Peyer's patch (tissue), 4 donors: Measurements from ENCODE around the gene IGSF9B.

ENCODE experiments used
- POLR2A ChIP-seq, 2 donors: fragments of 450-650 bp; IDR thresholded peaks; one replicate each; pipeline ENCODE4 v1.5.1; 2017; ENCODE audit warnings: antibody characterized with exemption in 2 of 2, mild to moderate bottlenecking in 2 of 2, moderate library complexity in 2 of 2
- TF ChIP-seq, protein P1 (sequence below), 6 experiments: fragments of 450-650 bp in 4 of 6; fragments of 200-600 bp in 2 of 6; sonication (generic) in 1 of 6; IDR thresholded peaks; one replicate each; pipeline ENCODE4 v1.5.1; 2017 to 2019; ENCODE audit warnings: antibody characterized with exemption in 6 of 6, mild to moderate bottlenecking in 3 of 6, moderate library complexity in 1 of 6

GRCh38 chr11:133865466-133865865 is 91.3 kb downstream of the IGSF9B start:
- TF ChIP-seq, protein P1, sequence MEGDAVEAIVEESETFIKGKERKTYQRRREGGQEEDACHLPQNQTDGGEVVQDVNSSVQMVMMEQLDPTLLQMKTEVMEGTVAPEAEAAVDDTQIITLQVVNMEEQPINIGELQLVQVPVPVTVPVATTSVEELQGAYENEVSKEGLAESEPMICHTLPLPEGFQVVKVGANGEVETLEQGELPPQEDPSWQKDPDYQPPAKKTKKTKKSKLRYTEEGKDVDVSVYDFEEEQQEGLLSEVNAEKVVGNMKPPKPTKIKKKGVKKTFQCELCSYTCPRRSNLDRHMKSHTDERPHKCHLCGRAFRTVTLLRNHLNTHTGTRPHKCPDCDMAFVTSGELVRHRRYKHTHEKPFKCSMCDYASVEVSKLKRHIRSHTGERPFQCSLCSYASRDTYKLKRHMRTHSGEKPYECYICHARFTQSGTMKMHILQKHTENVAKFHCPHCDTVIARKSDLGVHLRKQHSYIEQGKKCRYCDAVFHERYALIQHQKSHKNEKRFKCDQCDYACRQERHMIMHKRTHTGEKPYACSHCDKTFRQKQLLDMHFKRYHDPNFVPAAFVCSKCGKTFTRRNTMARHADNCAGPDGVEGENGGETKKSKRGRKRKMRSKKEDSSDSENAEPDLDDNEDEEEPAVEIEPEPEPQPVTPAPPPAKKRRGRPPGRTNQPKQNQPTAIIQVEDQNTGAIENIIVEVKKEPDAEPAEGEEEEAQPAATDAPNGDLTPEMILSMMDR (IDR thresholded peaks at IDR 0.05), result no peak
- no peak for TF ChIP-seq POLR2A (IDR thresholded peaks at IDR 0.05)
